K562 (cell line): ENCODE results near the gene FRMD4B.

Source experiments
- LEF1 ChIP-seq: fragments of 450-650 bp; IDR thresholded peaks from 2 replicates; pipeline ENCODE4 v1.6.1; 2016; ENCODE audit warnings: mild to moderate bottlenecking
- NFIC ChIP-seq: fragments of 450-650 bp; IDR thresholded peaks from 2 replicates; pipeline ENCODE4 v1.6.1; 2017; ENCODE audit warnings: mild to moderate bottlenecking, inconsistent platforms
- ZBTB8A ChIP-seq: fragments of 450-650 bp; IDR thresholded peaks from 2 replicates; pipeline ENCODE4 v1.6.1; 2018; ENCODE audit warnings: mild to moderate bottlenecking, moderate library complexity; ENCODE audit not compliant: partially characterized antibody
- ZNF121 ChIP-seq: sonication (generic); formaldehyde crosslinking; conservative IDR thresholded peaks from 2 replicates; pipeline ENCODE4 v1.8.0; 2022; ENCODE audit warnings: missing genetic modification reagents

DNA sequence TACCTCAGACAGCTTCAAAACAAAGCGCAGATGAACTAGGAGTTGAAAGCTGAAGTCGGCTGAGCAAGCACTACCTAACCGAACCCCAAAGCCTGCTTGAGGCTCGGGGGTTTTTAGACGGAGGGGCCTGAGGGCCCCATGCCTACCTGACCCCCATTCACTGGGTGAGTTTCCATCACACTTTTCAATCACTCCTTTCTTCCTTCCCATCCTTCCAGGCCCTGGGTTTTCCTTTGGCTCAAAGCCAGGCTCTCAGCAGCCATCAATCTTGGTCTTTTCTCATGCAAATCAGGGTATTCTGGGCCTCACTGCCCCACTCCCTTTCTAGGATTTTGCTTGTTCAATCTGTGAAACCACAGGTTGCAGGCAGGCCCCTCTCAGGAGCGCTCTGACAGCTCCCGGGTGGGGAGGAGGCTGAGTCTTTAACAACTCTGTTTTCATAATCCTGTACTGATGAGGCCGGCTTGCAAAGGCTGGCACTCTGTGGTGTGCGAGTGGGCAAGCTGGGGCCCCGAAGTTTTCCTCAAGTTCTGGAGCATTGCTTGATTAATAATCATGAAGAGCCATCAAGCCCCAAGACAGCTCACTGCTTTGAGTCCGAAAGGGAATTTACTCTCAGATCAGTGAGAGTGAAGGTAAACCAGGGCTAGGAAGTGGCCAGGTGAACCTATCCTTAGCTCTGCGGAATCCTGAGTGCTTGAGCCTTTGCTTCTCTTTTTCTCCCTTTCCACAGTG, 97.6 kb downstream of the FRMD4B start:
- TF ChIP-seq ZNF121 (no peak), LEF1 (no peak), NFIC (peak; percentile 49; the same call in 1 of the 2 replicates), ZBTB8A (no peak)
